Panc1 (cell line): ENCODE results near the gene MAST1. TPM values are rescaled to one million over a fixed set of nuclear protein-coding genes. Genes with fewer than 3 reads are reported as not detected.

ENCODE experiments used
- ATAC-seq: fragments of 200-7000 bp; cut with Tn5 transposase; 2 replicates; pipeline ENCODE4 v1.9.1; 2020; ENCODE audit warnings: mild to moderate bottlenecking, moderate library complexity
- BruUV-seq: library from RNA; stranded (reverse); fragments of 400-500 nt; replicated peaks from 2 replicates; lab custom pipeline; 2021; lab: Mats Ljungman, UMichigan
- CTCF ChIA-PET: fragments of 300-600 bp; sonication (Branson Sonifier 250); formaldehyde crosslinking; loops from one replicate; lab custom pipeline; 2022; ENCODE audit warnings: antibody characterized with exemption; lab: Charles Lee
- POLR2A ChIA-PET: fragments of 300-600 bp; sonication (Branson Sonifier 250); formaldehyde crosslinking; loops from one replicate; lab custom pipeline; 2022; ENCODE audit warnings: antibody characterized with exemption; lab: Charles Lee
- DNase-seq: peaks from one replicate; pipeline ENCODE4 v3.0.0-alpha.2; 2010; ENCODE audit warnings: low read depth, low spot score
- H3K27ac ChIP-seq: 2 replicates; pipeline ENCODE4 v1.5.1; 2011; ENCODE audit warnings: mild to moderate bottlenecking, low read length, inconsistent platforms
- H3K27me3 ChIP-seq: fragments of 200-500 bp; sonication (Bioruptor generic); 2 replicates; pipeline ENCODE4 v1.6.0; 2014; ENCODE audit warnings: low read length, inconsistent platforms; ENCODE audit not compliant: control insufficient read depth, insufficient read depth
- H3K36me3 ChIP-seq: fragments of 200-500 bp; sonication (Bioruptor generic); 2 replicates; pipeline ENCODE4 v1.5.1; 2014; ENCODE audit warnings: inconsistent platforms, mild to moderate bottlenecking, low read length, moderate library complexity; ENCODE audit not compliant: control insufficient read depth, insufficient read depth
- H3K4me1 ChIP-seq: 2 replicates; pipeline ENCODE4 v1.5.1; 2011; ENCODE audit warnings: inconsistent platforms, mild to moderate bottlenecking, low read length, moderate library complexity; ENCODE audit not compliant: control insufficient read depth, insufficient read depth
- H3K4me3 ChIP-seq, 2 experiments: 2 replicates each; pipeline ENCODE4 v1.5.1; 2011 to 2012; ENCODE audit warnings: low read depth in 2 of 2, low read length in 2 of 2, mild to moderate bottlenecking in 2 of 2, inconsistent platforms in 1 of 2, moderate library complexity in 1 of 2
- H3K9me3 ChIP-seq: fragments of 200-500 bp; sonication (Bioruptor generic); 2 replicates; pipeline ENCODE4 v1.5.1; 2014; ENCODE audit warnings: low read depth, mild to moderate bottlenecking, inconsistent platforms, low read length, moderate library complexity; ENCODE audit not compliant: control insufficient read depth, insufficient read depth
- POLR2AphosphoS5 ChIP-seq: IDR thresholded peaks from 2 replicates; pipeline ENCODE4 v1.6.1; 2012; ENCODE audit warnings: mild to moderate bottlenecking, low read depth, low read length, moderate library complexity
- SIN3A ChIP-seq: IDR thresholded peaks from 2 replicates; pipeline ENCODE4 v1.6.1; 2012; ENCODE audit warnings: low read depth, mild to moderate bottlenecking, low read length, moderate library complexity, borderline replicate concordance; ENCODE audit not compliant: insufficient read depth
- TCF7L2 ChIP-seq: IDR thresholded peaks from 2 replicates; pipeline ENCODE4 v1.6.1; 2011; ENCODE audit warnings: mild to moderate bottlenecking, low read depth, low read length, inconsistent platforms
- in situ Hi-C: cut with HindIII; loops from 2 replicates; pipeline ENCODE4 v1.10.0; 2016; ENCODE audit warnings: low sequenced_read_pairs, low pct_unique_long_range_greater_than_20kb
- intact Hi-C: fragments of 100-400 bp; cut with micrococcal nuclease; formaldehyde crosslinking; loops from one replicate; pipeline ENCODE4 v1.10.0; 2022; ENCODE audit not compliant: unreplicated experiment
- total RNA-seq: library from RNA; stranded (reverse); gene quantifications from one replicate; pipeline ENCODE4 v1.2.1, GENCODE V29; 2021; ENCODE audit not compliant: unreplicated experiment
- TF ChIP-seq, protein P1 (sequence below), 2 experiments: IDR thresholded peaks; 2 replicates each; pipeline ENCODE4 v1.6.1; 2011 to 2012; ENCODE audit warnings: low read depth in 2 of 2, control low read depth in 1 of 2, low read length in 1 of 2, mild to moderate bottlenecking in 1 of 2, moderate library complexity in 1 of 2; ENCODE audit not compliant: insufficient read depth in 1 of 2
- TF ChIP-seq, protein P2 (sequence below): fragments of 450-650 bp; IDR thresholded peaks from 2 replicates; pipeline ENCODE4 v1.5.1; 2017; ENCODE audit warnings: mild to moderate bottlenecking

The MAST1 gene
- total RNA-seq, 1 experiment from 2014 or later = 3.1 TPM

DNA sequence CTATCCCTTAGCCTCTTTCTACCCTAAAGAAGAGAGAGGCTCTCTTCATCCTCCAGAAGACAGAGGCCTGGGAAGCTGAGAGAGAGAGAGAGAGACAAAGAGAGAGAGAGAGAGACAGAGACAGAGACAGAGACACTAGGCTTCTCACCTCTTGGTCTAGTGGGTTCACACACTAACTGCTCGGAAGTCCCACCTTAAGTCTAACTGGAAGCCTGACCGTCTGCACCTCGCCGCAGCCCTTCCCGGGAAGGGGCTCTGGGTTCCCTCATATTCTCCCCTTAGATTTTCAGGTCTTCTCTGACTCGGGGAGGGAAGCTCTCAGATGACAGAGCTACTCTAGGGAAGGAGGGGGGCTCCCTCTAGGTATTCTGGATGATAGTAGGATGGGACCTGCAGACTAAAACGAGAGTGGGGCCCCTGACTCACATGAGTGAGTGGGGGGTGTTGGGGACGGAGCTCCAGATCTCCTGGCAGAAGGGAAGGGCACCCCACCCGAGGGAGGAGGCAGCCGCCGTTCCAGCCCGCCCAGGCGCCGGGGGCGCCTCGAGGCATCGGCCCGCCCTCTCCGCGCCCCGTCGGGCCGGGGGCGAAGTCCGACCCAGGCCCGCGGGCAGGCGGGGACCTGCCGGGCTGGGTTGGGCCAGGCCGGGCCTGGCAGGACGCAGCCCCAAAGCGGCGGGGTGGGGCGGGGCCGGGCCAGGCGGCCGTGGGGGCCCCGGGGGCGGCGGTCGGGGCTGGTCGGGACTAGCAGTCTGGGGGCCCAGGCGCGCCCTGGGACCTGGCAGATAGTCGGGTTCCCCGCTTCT, 49.0 kb upstream of the MAST1 start:
- H3K4me1 ChIP-seq = peaks cover 48% of the 10 kb centered on the region
- peak overlapping the region; percentile 99 for H3K27ac ChIP-seq
- DNase-seq (no peak), ATAC-seq (peak; percentile 3)
- BruUV-seq = no TSS peak
- H3K4me3 ChIP-seq = peak overlapping the region; percentile 51 to 75
- H3K36me3 ChIP-seq = peaks cover 2% of the 10 kb centered on the region
- TF ChIP-seq, protein P1, sequence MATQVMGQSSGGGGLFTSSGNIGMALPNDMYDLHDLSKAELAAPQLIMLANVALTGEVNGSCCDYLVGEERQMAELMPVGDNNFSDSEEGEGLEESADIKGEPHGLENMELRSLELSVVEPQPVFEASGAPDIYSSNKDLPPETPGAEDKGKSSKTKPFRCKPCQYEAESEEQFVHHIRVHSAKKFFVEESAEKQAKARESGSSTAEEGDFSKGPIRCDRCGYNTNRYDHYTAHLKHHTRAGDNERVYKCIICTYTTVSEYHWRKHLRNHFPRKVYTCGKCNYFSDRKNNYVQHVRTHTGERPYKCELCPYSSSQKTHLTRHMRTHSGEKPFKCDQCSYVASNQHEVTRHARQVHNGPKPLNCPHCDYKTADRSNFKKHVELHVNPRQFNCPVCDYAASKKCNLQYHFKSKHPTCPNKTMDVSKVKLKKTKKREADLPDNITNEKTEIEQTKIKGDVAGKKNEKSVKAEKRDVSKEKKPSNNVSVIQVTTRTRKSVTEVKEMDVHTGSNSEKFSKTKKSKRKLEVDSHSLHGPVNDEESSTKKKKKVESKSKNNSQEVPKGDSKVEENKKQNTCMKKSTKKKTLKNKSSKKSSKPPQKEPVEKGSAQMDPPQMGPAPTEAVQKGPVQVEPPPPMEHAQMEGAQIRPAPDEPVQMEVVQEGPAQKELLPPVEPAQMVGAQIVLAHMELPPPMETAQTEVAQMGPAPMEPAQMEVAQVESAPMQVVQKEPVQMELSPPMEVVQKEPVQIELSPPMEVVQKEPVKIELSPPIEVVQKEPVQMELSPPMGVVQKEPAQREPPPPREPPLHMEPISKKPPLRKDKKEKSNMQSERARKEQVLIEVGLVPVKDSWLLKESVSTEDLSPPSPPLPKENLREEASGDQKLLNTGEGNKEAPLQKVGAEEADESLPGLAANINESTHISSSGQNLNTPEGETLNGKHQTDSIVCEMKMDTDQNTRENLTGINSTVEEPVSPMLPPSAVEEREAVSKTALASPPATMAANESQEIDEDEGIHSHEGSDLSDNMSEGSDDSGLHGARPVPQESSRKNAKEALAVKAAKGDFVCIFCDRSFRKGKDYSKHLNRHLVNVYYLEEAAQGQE (IDR thresholded peaks at IDR 0.05; ENCODE audit: insufficient read depth in 1 of 2, low read depth in 2 of 2, low read length in 1 of 2) = no peak
- TF ChIP-seq POLR2AphosphoS5 = no peak
- TF ChIP-seq, protein P2, sequence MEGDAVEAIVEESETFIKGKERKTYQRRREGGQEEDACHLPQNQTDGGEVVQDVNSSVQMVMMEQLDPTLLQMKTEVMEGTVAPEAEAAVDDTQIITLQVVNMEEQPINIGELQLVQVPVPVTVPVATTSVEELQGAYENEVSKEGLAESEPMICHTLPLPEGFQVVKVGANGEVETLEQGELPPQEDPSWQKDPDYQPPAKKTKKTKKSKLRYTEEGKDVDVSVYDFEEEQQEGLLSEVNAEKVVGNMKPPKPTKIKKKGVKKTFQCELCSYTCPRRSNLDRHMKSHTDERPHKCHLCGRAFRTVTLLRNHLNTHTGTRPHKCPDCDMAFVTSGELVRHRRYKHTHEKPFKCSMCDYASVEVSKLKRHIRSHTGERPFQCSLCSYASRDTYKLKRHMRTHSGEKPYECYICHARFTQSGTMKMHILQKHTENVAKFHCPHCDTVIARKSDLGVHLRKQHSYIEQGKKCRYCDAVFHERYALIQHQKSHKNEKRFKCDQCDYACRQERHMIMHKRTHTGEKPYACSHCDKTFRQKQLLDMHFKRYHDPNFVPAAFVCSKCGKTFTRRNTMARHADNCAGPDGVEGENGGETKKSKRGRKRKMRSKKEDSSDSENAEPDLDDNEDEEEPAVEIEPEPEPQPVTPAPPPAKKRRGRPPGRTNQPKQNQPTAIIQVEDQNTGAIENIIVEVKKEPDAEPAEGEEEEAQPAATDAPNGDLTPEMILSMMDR = no peak
- TF ChIP-seq SIN3A = no peak
- no peak for TF ChIP-seq TCF7L2
- no peaks in the 10 kb centered on the region for H3K27me3 ChIP-seq
- intact Hi-C loops (no loop called here), in situ Hi-C loops (no loop called here)
- ChIA-PET CTCF (interaction anchor here (0.9 to 1.1 kb wide), 2 partner anchors 12 to 16 kb away, joined by 3 to 4 read pairs; no protein-coding TSS in a partner anchor), POLR2A (interaction anchor here (0.6 to 0.7 kb wide), 4 partner anchors 10 to 1683 kb away, joined by 3 to 10 read pairs (median 3); no protein-coding TSS in a partner anchor)
- no peaks in the 10 kb centered on the region for H3K9me3 ChIP-seq

DNA sequence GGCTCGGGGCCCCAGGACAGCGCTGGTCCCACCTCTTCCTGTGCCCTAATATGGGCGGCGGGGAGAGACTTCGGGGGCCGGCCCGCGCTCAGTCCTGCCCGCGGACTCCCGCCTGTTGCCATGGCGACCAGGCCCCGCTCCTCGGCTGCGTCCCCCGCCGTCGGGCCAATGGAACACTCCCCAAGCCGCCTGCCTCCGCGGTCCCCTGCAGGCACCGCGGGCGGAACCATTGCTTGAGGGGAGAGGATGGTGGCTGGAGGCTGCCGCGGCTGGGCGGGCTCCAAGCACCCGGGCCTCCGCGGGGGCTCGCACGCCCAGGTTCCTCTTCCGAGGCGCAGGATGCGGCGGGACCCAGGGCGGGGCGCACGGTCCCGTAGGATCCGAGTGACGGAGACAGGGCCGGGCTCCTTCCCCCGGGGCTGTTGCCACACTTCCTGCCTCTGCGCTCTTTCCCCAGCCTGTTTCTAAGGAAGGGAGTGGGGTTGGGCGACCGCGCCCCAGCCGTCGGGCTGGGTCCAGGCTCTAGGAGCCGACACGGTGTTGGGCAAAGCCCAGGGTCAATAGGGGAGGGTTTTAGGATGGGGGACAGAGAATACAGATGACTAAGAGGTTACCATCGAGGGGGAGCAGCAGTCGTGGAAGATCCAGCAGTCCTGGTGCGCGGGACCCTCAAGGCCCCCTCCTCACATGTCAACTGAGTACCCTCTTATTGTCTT, 48.3 kb upstream of the MAST1 start:
- no TSS peak for BruUV-seq
- peak; percentile 64 for ATAC-seq
- ChIA-PET CTCF (interaction anchor here (0.6 to 1.1 kb wide), 2 partner anchors 12 to 76 kb away, joined by 3 to 4 read pairs; no protein-coding TSS in a partner anchor), POLR2A (interaction anchor here (0.6 to 0.7 kb wide), 2 partner anchors 11 to 24 kb away, joined by 3 read pairs; no protein-coding TSS in a partner anchor)
- peak overlapping the region; percentile 66 to 75 for H3K4me3 ChIP-seq
- intact Hi-C loops (no loop called here), in situ Hi-C loops (no loop called here)
- H3K36me3 ChIP-seq = peaks cover 2% of the 10 kb centered on the region
- H3K4me1 ChIP-seq = peaks cover 44% of the 10 kb centered on the region
- H3K27ac ChIP-seq = peak overlapping the region; percentile 82
- H3K27me3 ChIP-seq = no peaks in the 10 kb centered on the region
- DNase-seq = no peak
- TF ChIP-seq SIN3A (0 out of 2 replicates have a peak, but pooled peaks have one; percentile 40), TCF7L2 (no peak), POLR2AphosphoS5 (0 out of 2 replicates have a peak, but pooled peaks have one; percentile 23)
- TF ChIP-seq, protein P1 (IDR thresholded peaks at IDR 0.05; ENCODE audit: insufficient read depth in 1 of 2, low read depth in 2 of 2, low read length in 1 of 2) = peak in 1 of 2 experiments; percentile 53; a peak in 1 of 4 replicates
- TF ChIP-seq, protein P2 = no peak
- no peaks in the 10 kb centered on the region for H3K9me3 ChIP-seq
